Measurements from ENCODE around the gene BCL11B.

Gene BCL11B

GRCh38 chr14:99177046-99177655 is 94.8 kb downstream of the BCL11B start:
- ChIA-PET CTCF (interaction anchor here (0.5 to 0.7 kb wide), 3 partner anchors 11 to 46 kb away, joined by 3 read pairs; no protein-coding TSS in a partner anchor), POLR2A (ENCODE audit: low non-redundant PET) (interaction anchor here (0.7 kb wide), 1 partner anchor 249 kb away, joined by 3 read pairs; no protein-coding TSS in a partner anchor)
- no peak overlapping the region for H3K27ac ChIP-seq

GRCh38 chr14:99176156-99176945 is 95.6 kb downstream of the BCL11B start:
- ChIA-PET CTCF (interaction anchor here (0.6 to 0.7 kb wide), 2 partner anchors 12 to 47 kb away, joined by 3 read pairs; no protein-coding TSS in a partner anchor), POLR2A (ENCODE audit: low non-redundant PET) (interaction anchor here (0.7 kb wide), 1 partner anchor 248 kb away, joined by 3 read pairs; no protein-coding TSS in a partner anchor)
- no peak overlapping the region for H3K27ac ChIP-seq
- TF ChIP-seq CTCF (conservative IDR thresholded peaks at IDR 0.05; ENCODE audit: low read depth) = no peak
- DNase-seq (ENCODE audit: low spot score) = no peak

More at GRCh38 chr14:99177046-99177655, 94.8 kb downstream of the BCL11B start:
- DNase-seq (ENCODE audit: low spot score) = no peak
- TF ChIP-seq CTCF (conservative IDR thresholded peaks at IDR 0.05; ENCODE audit: low read depth) = no peak

GRCh38 chr14:99175331-99176155 is 96.5 kb downstream of the BCL11B start:
- no peak overlapping the region for H3K27ac ChIP-seq
- no peak for TF ChIP-seq CTCF (conservative IDR thresholded peaks at IDR 0.05; ENCODE audit: low read depth)
- no peak for DNase-seq (ENCODE audit: low spot score)
- ChIA-PET CTCF (interaction anchor here (0.6 kb wide), 1 partner anchor 628 kb away, joined by 4 read pairs; no protein-coding TSS in a partner anchor), POLR2A (ENCODE audit: low non-redundant PET) (no interaction called here)

GRCh38 chr14:99174770-99175319 is 97.2 kb downstream of the BCL11B start:
- no peak overlapping the region for H3K27ac ChIP-seq
- TF ChIP-seq CTCF (conservative IDR thresholded peaks at IDR 0.05; ENCODE audit: low read depth) = no peak
- no peak for DNase-seq (ENCODE audit: low spot score)
- ChIA-PET POLR2A (ENCODE audit: low non-redundant PET) (no interaction called here), CTCF (interaction anchor here (0.6 kb wide), 1 partner anchor 627 kb away, joined by 4 read pairs; no protein-coding TSS in a partner anchor)

- ChIA-PET CTCF (no interaction called here), POLR2A (ENCODE audit: low non-redundant PET) (no interaction called here)
- no peak overlapping the region for H3K27ac ChIP-seq
- no peak for DNase-seq (ENCODE audit: low spot score)
- TF ChIP-seq CTCF (conservative IDR thresholded peaks at IDR 0.05; ENCODE audit: low read depth) = no peak
These were observed 97.8 kb downstream of the BCL11B start for GRCh38 chr14:99174081-99174769.
